HCT116 (cell line): ENCODE results near the gene ARHGEF1. TPM values are rescaled to one million over a fixed set of nuclear protein-coding genes. Genes with fewer than 3 reads are reported as not detected.
A peak's percentile ranks its signal among the peaks of the same experiment; 100 is the strongest.

ENCODE experiments used
- ATAC-seq: fragments of 200-7000 bp; cut with Tn5 transposase; 2 replicates; pipeline ENCODE4 v1.9.1; 2020; ENCODE audit warnings: mild to moderate bottlenecking, moderate library complexity
- BruUV-seq: library from RNA; stranded (reverse); fragments of 400-500 nt; replicated peaks from 2 replicates; lab custom pipeline; 2021; lab: Mats Ljungman, UMichigan
- CTCF ChIA-PET: fragments of 300-600 bp; sonication (Branson Sonifier 250); formaldehyde crosslinking; loops from one replicate; lab custom pipeline; 2021; ENCODE audit warnings: antibody characterized with exemption; lab: Charles Lee
- POLR2A ChIA-PET: fragments of 300-600, 350-600 bp; sonication (Branson Sonifier 250); formaldehyde crosslinking; loops from one replicate; lab custom pipeline; 2021; ENCODE audit warnings: antibody characterized with exemption; lab: Charles Lee
- RAD21 ChIA-PET, 2 experiments: fragments of 300-600 bp; sonication (Branson Sonifier 250); formaldehyde crosslinking; loops; one replicate each; lab custom pipeline; 2023; ENCODE audit warnings: low total read pairs in 2 of 2; ENCODE audit not compliant: uncharacterized antibody in 2 of 2, unreplicated experiment in 2 of 2, low non-redundant PET in 1 of 2; lab: Charles Lee
- DNase-seq: peaks from one replicate; pipeline ENCODE4 v3.0.0-alpha.2; 2010; ENCODE audit warnings: low read depth, low spot score
- H2AFZ ChIP-seq: fragments of 200-600 bp; shearing (Covaris generic), sonication (generic); 2 replicates; pipeline ENCODE4 v1.6.1; 2017; ENCODE audit warnings: low read depth, mixed run types, mixed read lengths, antibody characterized with exemption, low read length; ENCODE audit not compliant: poor library complexity, severe bottlenecking
- H3K27ac ChIP-seq: 2 replicates; pipeline ENCODE4 v1.5.1; 2012; ENCODE audit warnings: low read depth, low read length
- H3K27me3 ChIP-seq: fragments of 200-600 bp; sonication (generic); 2 replicates; pipeline ENCODE4 v1.6.1; 2016; ENCODE audit warnings: mixed run types, low read length, mixed read lengths; ENCODE audit not compliant: insufficient read depth
- H3K36me3 ChIP-seq, 2 experiments: fragments of 200-500 bp in 1 of 2; fragments of 200-600 bp in 1 of 2; sonication (Bioruptor generic) in 1 of 2; sonication (generic) in 1 of 2; 2 replicates each; pipeline versions ENCODE4 v1.5.1 to v1.6.1; 2014 to 2016; ENCODE audit warnings: low read length in 2 of 2, inconsistent platforms in 1 of 2, mixed read lengths in 1 of 2, mixed run types in 1 of 2; ENCODE audit not compliant: insufficient read depth in 2 of 2, control insufficient read depth in 1 of 2
- H3K4me1 ChIP-seq, 2 experiments: fragments of 200-600 bp in 1 of 2; sonication (generic) in 1 of 2; 2 replicates each; pipeline versions ENCODE4 v1.5.1 to v1.6.1; 2012 to 2017; ENCODE audit warnings: low read length in 2 of 2, inconsistent platforms in 1 of 2, mild to moderate bottlenecking in 1 of 2, mixed read lengths in 1 of 2, mixed run types in 1 of 2, moderate library complexity in 1 of 2; ENCODE audit not compliant: insufficient read depth in 2 of 2, control insufficient read depth in 1 of 2
- H3K4me2 ChIP-seq: fragments of 200-600 bp; sonication (generic); 2 replicates; pipeline ENCODE4 v1.6.1; 2017; ENCODE audit warnings: mixed run types, low read length, mixed read lengths
- H3K4me3 ChIP-seq, 2 experiments: fragments of 200-600 bp in 1 of 2; sonication (generic) in 1 of 2; replicated peaks in 1 of 2; 2 replicates each; pipeline ENCODE4 v1.5.1; 2011 to 2016; ENCODE audit warnings: low read length in 2 of 2, control low read depth in 1 of 2, low read depth in 1 of 2, mild to moderate bottlenecking in 1 of 2, mixed read lengths in 1 of 2, mixed run types in 1 of 2
- H3K79me2 ChIP-seq: fragments of 200-600 bp; sonication (generic); 2 replicates; pipeline ENCODE4 v1.6.1; 2017; ENCODE audit warnings: mild to moderate bottlenecking, mixed run types, low read length, moderate library complexity, mixed read lengths; ENCODE audit not compliant: insufficient read depth
- H3K9ac ChIP-seq: fragments of 200-600 bp; sonication (generic); 2 replicates; pipeline ENCODE4 v1.6.1; 2016; ENCODE audit warnings: low read length, mixed read lengths
- H3K9me2 ChIP-seq: fragments of 200-600 bp; sonication (generic), shearing (Covaris generic); 2 replicates; pipeline ENCODE4 v1.6.1; 2017; ENCODE audit warnings: mixed run types, mild to moderate bottlenecking, moderate library complexity; ENCODE audit not compliant: insufficient read depth
- H3K9me3 ChIP-seq, 2 experiments: fragments of 200-500 bp in 1 of 2; fragments of 200-600 bp in 1 of 2; sonication (Bioruptor generic) in 1 of 2; sonication (generic) in 1 of 2; 2 replicates each; pipeline ENCODE4 v1.6.1; 2014 to 2017; ENCODE audit warnings: low read length in 2 of 2, mixed read lengths in 2 of 2, inconsistent platforms in 1 of 2, low read depth in 1 of 2, mild to moderate bottlenecking in 1 of 2, mixed run types in 1 of 2, moderate library complexity in 1 of 2; ENCODE audit not compliant: control insufficient read depth in 1 of 2, insufficient read depth in 1 of 2
- H4K20me1 ChIP-seq: fragments of 200-600 bp; sonication (generic), shearing (Covaris generic); 2 replicates; pipeline ENCODE4 v1.6.1; 2017; ENCODE audit warnings: mixed run types, mild to moderate bottlenecking, moderate library complexity; ENCODE audit not compliant: insufficient read depth
- CEBPB ChIP-seq: IDR thresholded peaks from 2 replicates; pipeline ENCODE4 v1.6.1; 2012; ENCODE audit warnings: low read depth
- EGR1 ChIP-seq: IDR thresholded peaks from 2 replicates; pipeline ENCODE4 v1.6.1; 2012; ENCODE audit warnings: low read depth
- ELF1 ChIP-seq: IDR thresholded peaks from 2 replicates; pipeline ENCODE4 v1.6.1; 2012; ENCODE audit warnings: low read depth, borderline replicate concordance
- JUND ChIP-seq: IDR thresholded peaks from 2 replicates; pipeline ENCODE4 v1.6.1; 2012
- POLR2A ChIP-seq: IDR thresholded peaks from 2 replicates; pipeline ENCODE4 v1.7.0; 2011; ENCODE audit warnings: borderline replicate concordance; ENCODE audit not compliant: insufficient read depth, insufficient read length; ENCODE audit errors: extremely low read depth
- RAD21 ChIP-seq: IDR thresholded peaks from 2 replicates; pipeline ENCODE4 v1.6.1; 2012; ENCODE audit warnings: low read depth, mild to moderate bottlenecking
- SIN3A ChIP-seq: IDR thresholded peaks from 2 replicates; pipeline ENCODE4 v1.6.1; 2012; ENCODE audit warnings: low read depth
- SP1 ChIP-seq: IDR thresholded peaks from 2 replicates; pipeline ENCODE4 v1.6.1; 2012; ENCODE audit warnings: low read depth
- SRF ChIP-seq: IDR thresholded peaks from 2 replicates; pipeline ENCODE4 v1.6.1; 2012; ENCODE audit warnings: low read depth
- TCF7L2 ChIP-seq: IDR thresholded peaks from 2 replicates; pipeline ENCODE4 v1.7.0; 2011; ENCODE audit warnings: borderline replicate concordance, inconsistent platforms; ENCODE audit not compliant: insufficient read depth, insufficient read length; ENCODE audit errors: extremely low read depth
- YY1 ChIP-seq: IDR thresholded peaks from 2 replicates; pipeline ENCODE4 v1.6.1; 2011; ENCODE audit warnings: low read length, low read depth, moderate library complexity, mild to moderate bottlenecking; ENCODE audit not compliant: insufficient replicate concordance; ENCODE audit errors: extremely low read depth
- ZFX ChIP-seq: fragments of 450-650 bp; IDR thresholded peaks from 2 replicates; pipeline ENCODE4 v1.6.1; 2017
- intact Hi-C: fragments of 100-400 bp; cut with micrococcal nuclease; formaldehyde crosslinking; loops from 2 replicates; pipeline ENCODE4 v1.10.0; 2022
- total RNA-seq: library from RNA; stranded (reverse); gene quantifications from one replicate; pipeline ENCODE4 v1.2.1, GENCODE V29; 2021; ENCODE audit not compliant: unreplicated experiment
- TF ChIP-seq, protein P1 (sequence below), 3 experiments: fragments of 200-600 bp in 1 of 3; sonication (generic) in 1 of 3; IDR thresholded peaks in 2 of 3; conservative IDR thresholded peaks in 1 of 3; 2 replicates each; pipeline ENCODE4 v1.5.1; 2012 to 2017; ENCODE audit warnings: low read depth in 2 of 3, low read length in 2 of 3, antibody characterized with exemption in 1 of 3, borderline replicate concordance in 1 of 3, control low read depth in 1 of 3, mild to moderate bottlenecking in 1 of 3, mixed read lengths in 1 of 3, mixed run types in 1 of 3, moderate library complexity in 1 of 3; ENCODE audit not compliant: insufficient read depth in 1 of 3
- TF ChIP-seq, protein P2 (sequence below): IDR thresholded peaks from 2 replicates; pipeline ENCODE4 v1.6.1; 2011; ENCODE audit warnings: mild to moderate bottlenecking, low read length, moderate library complexity; ENCODE audit not compliant: insufficient replicate concordance; ENCODE audit errors: extremely low read depth

ARHGEF1 gene
- total RNA-seq, 1 experiment from 2014 or later, result 110 TPM

DNA sequence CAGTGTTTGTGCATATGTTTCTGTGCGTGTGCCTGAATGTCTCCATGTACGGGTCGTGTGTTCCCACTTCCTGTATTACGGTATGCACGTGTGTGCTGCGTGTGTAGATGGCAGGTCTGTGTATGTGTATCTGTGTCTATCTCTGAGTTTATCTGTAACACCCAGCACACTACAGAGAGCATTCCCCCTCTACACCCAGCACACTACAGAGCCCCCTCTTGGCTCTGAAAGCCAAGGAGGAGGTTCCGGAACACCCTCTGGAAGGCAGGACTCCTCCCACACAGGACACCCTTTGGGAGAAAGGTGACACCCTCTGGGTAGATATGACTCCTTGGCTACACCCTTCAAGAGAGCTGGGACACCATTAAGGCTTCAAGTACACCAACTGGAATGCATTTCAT lies 47.3 kb downstream of the ARHGEF1 start:
- Histone ChIP-seq H2AFZ (no peak overlapping the region), H3K9me2 (no peaks in the 10 kb centered on the region)
- BruUV-seq, result no TSS peak
- TF ChIP-seq, protein P1, sequence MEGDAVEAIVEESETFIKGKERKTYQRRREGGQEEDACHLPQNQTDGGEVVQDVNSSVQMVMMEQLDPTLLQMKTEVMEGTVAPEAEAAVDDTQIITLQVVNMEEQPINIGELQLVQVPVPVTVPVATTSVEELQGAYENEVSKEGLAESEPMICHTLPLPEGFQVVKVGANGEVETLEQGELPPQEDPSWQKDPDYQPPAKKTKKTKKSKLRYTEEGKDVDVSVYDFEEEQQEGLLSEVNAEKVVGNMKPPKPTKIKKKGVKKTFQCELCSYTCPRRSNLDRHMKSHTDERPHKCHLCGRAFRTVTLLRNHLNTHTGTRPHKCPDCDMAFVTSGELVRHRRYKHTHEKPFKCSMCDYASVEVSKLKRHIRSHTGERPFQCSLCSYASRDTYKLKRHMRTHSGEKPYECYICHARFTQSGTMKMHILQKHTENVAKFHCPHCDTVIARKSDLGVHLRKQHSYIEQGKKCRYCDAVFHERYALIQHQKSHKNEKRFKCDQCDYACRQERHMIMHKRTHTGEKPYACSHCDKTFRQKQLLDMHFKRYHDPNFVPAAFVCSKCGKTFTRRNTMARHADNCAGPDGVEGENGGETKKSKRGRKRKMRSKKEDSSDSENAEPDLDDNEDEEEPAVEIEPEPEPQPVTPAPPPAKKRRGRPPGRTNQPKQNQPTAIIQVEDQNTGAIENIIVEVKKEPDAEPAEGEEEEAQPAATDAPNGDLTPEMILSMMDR (IDR thresholded peaks at IDR 0.05 in 2 of 3, conservative IDR thresholded peaks at IDR 0.05 in 1 of 3; ENCODE audit: borderline replicate concordance in 1 of 3, insufficient read depth in 1 of 3, low read depth in 2 of 3, low read length in 2 of 3), result no peak
- no peak for TF ChIP-seq POLR2A
- no peak for TF ChIP-seq TCF7L2
- TF ChIP-seq ZFX, result no peak
- TF ChIP-seq SRF, result no peak
- no peak for TF ChIP-seq JUND
- TF ChIP-seq EGR1, result no peak
- no peak for TF ChIP-seq CEBPB
- no peak for TF ChIP-seq SIN3A
- TF ChIP-seq, all 23 proteins: peak for 0
- Histone ChIP-seq H3K9ac (no peak overlapping the region), H3K4me2 (peak overlapping the region; percentile 27), H3K36me3 (no peaks in the 10 kb centered on the region), H3K79me2 (no peaks in the 10 kb centered on the region), H3K4me1 (peaks cover 17 to 32% of the 10 kb centered on the region in 2 experiments), H3K27ac (no peak overlapping the region), H3K27me3 (no peaks in the 10 kb centered on the region; the same call in 1 of the 2 replicates), H4K20me1 (no peaks in the 10 kb centered on the region), H3K4me3 (no peak overlapping the region), H3K9me3 (no peaks in the 10 kb centered on the region)
- DNase-seq (no peak), ATAC-seq (no peak)
- RAD21 ChIA-PET, result no interaction called here
- CTCF ChIA-PET, result no interaction called here
- POLR2A ChIA-PET, result no interaction called here
- intact Hi-C loops, result no loop called here

DNA sequence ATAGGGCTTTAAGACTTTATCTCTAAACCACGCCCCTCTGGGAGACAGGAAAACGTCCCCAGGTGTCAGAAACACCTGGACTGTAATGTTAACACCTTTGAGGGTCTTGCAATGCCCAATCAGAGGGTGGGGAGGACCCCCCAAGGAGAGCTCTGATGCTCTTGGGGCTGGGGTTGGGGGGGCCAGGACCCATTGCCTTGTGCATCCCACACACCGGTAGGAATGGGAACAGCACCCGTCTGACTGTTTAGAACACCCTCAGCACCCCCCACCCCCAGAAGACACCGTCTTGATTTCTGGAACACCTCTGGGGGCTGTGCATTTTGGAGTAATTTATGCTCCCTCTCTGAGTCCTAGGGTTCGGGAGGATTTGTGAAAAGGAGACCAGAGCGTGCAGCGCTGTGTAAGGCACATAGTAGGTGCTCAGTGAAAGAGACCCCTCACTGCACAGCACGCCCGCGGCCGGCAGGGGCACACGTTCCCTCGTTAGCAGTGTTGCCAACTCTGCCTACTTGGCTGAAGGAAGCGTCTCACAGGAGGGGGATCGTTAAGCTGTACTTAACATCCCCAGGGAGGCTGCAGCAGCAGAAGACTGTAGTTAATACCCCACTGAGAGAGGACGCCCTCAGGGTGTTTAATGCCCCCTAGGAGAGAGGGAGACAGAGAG lies 48.1 kb downstream of the ARHGEF1 start:
- no peak overlapping the region for H3K4me3 ChIP-seq
- POLR2A ChIA-PET, result no interaction called here
- peaks cover 17 to 33% of the 10 kb centered on the region in 2 experiments for H3K4me1 ChIP-seq
- H4K20me1 ChIP-seq, result no peaks in the 10 kb centered on the region
- H2AFZ ChIP-seq, result no peak overlapping the region
- CTCF ChIA-PET, result no interaction called here
- TF ChIP-seq YY1 (no peak), SP1 (no peak), RAD21 (no peak), ELF1 (no peak), EGR1 (no peak)
- TF ChIP-seq, protein P2, sequence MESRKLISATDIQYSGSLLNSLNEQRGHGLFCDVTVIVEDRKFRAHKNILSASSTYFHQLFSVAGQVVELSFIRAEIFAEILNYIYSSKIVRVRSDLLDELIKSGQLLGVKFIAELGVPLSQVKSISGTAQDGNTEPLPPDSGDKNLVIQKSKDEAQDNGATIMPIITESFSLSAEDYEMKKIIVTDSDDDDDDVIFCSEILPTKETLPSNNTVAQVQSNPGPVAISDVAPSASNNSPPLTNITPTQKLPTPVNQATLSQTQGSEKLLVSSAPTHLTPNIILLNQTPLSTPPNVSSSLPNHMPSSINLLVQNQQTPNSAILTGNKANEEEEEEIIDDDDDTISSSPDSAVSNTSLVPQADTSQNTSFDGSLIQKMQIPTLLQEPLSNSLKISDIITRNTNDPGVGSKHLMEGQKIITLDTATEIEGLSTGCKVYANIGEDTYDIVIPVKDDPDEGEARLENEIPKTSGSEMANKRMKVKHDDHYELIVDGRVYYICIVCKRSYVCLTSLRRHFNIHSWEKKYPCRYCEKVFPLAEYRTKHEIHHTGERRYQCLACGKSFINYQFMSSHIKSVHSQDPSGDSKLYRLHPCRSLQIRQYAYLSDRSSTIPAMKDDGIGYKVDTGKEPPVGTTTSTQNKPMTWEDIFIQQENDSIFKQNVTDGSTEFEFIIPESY, result no peak
- no peaks in the 10 kb centered on the region; the same call in 1 of the 2 replicates for H3K27me3 ChIP-seq
- no peaks in the 10 kb centered on the region for H3K9me3 ChIP-seq
- H3K9ac ChIP-seq, result no peak overlapping the region
- no peaks in the 10 kb centered on the region for H3K36me3 ChIP-seq
- no TSS peak for BruUV-seq
- H3K79me2 ChIP-seq, result no peaks in the 10 kb centered on the region
- intact Hi-C loops, result no loop called here
- H3K9me2 ChIP-seq, result no peaks in the 10 kb centered on the region
- H3K4me2 ChIP-seq, result no peak overlapping the region
- RAD21 ChIA-PET, result no interaction called here
- ATAC-seq, result no peak
- no peak overlapping the region for H3K27ac ChIP-seq
- no peak for DNase-seq
